ENCODE results near the gene HOXB8.

GRCh38 chr17:48598736-48599135 is 16.4 kb downstream of the HOXB8 start:
- TF ChIP-seq CTCF (IDR thresholded peaks at IDR 0.05; ENCODE audit: low read depth, low read length) (no peak), EZH2phosphoT487 (IDR thresholded peaks at IDR 0.05; ENCODE audit: low read depth) (no peak)

All from OCI-LY3 (cell line).